Stimulated activated naive CD4-positive, alpha-beta T cell (primary cell): ENCODE data around the gene VASN.

Experiments used
- DNase-seq, 6 experiments: peaks; one replicate each; lab custom pipeline; 2025; lab: John Stamatoyannopoulos, UW

The VASN gene

GRCh38 chr16:4426021-4426684 is 54.5 kb downstream of the VASN start:
- DNase-seq: peak in 2 of 6 experiments; percentile 61 to 82

GRCh38 chr16:4426722-4427372 is 55.2 kb downstream of the VASN start:
- DNase-seq: no peak

- no peak for DNase-seq
Measured at GRCh38 chr16:4428500-4428899, 56.9 kb downstream of the VASN start.

GRCh38 chr16:4431023-4431422 is 59.4 kb downstream of the VASN start:
- DNase-seq: no peak
